Cortex of kidney (tissue), 1 donor: ENCODE measurements around the gene TAF9.
"Not testable (repeated sequence)": the region's sequence is repeated elsewhere in the genome, so short reads cannot be mapped to it uniquely, and the experiment has no call there.

Experiments used
- DNase-seq: peaks from one replicate; lab custom pipeline; 2025; lab: John Stamatoyannopoulos, UW

Gene TAF9

DNA sequence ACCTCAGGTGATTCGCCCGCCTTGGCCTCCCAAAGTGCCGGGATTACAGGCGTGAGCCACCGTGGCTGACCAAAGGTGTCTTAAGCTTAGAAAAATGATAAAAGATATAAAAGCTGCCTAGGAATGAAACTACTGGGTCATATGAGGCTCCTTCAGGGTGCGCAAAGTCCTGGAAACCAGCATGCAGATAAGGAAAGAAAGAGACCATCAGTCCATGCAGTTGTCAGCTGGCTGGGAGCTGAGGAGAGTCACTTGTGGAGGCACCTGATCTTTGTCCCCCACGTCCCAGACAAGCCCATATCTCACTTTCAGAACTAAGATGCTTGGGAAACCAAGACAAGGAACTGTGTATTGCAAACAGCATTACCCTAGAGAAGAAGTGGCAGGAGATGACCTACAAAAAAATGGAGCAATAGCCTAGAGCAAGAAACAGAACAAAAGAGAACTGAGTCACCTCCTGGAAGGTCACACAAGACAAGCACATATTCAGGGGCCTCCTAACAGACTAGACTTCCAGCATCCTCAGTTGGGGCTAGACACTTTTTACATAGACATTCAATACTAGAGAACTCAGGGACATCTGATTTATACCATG lies 33.9 kb downstream of the TAF9 start:
- DNase-seq: no peak

GRCh38 chr5:69334793-69335268 lies 34.5 kb downstream of the TAF9 start:
- DNase-seq: no peak

DNA sequence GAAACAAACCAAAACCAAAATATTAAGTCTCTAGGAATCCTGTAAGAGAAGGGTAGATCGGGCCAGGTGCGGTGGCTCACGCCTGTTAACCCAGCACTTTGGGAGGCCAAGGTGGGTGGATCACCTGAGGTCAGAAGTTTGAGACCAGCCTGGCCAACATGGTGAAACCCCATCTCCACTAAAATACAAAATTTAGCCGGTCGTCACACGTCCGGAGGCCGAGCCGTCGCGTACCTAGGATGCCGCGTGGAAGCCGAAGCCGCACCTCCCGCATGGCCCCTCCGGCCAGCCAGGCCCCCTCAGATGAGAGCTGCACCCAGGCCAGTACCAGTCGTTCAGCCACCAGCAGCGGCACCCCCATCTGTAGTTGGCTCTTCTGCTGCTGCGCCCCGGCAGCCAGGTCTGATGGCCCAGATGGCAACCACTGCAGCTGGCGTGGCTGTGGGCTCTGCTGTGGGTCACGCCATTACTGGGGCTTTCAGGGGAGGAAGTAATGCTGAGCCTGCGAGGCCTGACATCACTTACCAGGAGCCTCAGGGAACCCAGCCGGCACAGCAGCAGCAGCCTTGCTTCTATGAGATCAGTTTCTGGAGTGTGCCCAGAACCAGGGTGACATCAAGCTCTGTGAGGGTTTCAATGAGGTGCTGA lies 35.5 kb downstream of the TAF9 start:
- not testable (repeated sequence) for DNase-seq

DNA sequence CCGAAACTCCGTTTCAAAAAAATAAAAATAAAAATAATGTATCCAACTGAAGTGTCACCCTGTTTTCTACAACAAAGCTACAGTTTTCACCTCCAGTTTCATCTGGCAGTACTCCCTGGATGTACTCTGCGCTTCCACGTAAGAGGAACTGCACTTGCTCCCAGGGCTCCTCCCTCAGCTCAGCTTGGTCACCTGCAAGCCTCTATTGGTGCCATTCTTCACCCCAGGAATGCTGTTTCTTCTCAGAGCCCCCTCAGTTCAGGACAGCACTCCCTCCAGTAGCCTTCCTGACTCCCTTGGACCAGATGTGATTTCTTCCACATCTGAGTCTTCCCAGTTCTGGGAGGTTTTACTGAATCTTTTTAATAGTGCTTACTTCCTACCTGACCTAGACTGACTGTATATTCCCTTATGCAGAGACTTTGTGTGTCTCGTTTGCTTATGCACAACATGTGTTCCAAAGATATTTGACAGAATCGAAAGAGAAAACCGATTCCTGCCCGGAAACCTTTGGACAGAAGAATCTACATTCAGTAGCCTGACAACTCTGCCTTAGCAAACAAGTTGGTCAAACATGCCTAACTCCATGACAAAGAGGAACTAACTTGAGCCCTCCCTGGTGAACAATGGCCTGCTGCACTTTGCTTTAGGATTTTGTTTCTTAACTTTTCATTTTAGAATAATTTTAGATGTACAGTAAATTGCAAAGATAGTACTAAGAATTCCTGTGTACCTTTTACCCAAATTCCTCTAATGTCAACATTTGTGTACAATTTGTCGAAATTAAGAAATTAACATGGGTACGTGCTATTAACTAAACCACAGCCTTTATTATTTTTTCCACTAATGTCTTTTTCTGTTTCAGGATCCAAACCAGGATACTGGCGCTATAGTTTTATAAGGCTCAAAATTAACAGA lies 37.5 kb downstream of the TAF9 start:
- no peak for DNase-seq

- DNase-seq: no peak
Observed at GRCh38 chr5:69329905-69330489, 39.3 kb downstream of the TAF9 start.

GRCh38 chr5:69326365-69326764 lies 43.0 kb downstream of the TAF9 start:
- DNase-seq: no peak

DNA sequence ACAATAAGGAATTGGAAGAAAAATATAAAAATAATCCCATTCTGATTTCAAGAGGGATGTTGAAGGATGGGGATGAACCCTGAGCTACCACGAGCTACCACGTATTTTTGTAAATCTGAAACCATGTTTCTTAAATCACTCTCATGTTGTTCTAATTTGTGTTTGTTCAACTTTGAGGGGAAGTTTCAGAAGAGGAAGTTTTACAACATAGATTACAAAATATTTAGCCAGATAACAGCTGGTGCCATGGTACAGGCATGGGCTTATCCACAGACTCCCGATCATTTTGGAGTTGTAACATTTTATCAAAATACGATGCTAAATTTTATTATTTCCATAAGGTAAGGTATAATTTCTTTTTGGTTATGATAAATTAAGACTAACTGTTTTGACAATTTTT lies 51.9 kb downstream of the TAF9 start:
- no peak for DNase-seq

- no peak for DNase-seq
Observed at GRCh38 chr5:69315972-69316371, 53.3 kb downstream of the TAF9 start.
